H1 (cell line): ENCODE results near the gene ZNF429. TPM values are rescaled to one million over a fixed set of nuclear protein-coding genes. Genes with fewer than 3 reads are reported as not detected.
A peak's percentile ranks its signal among the peaks of the same experiment; 100 is the strongest.

Experiments
- POLR2AphosphoS5 ChIP-seq: IDR thresholded peaks from 2 replicates; pipeline ENCODE4 v1.6.1; 2011; ENCODE audit warnings: low read depth, low read length
- RAD21 ChIP-seq, 2 experiments: IDR thresholded peaks in 1 of 2; conservative IDR thresholded peaks in 1 of 2; 2 replicates each; pipeline ENCODE4 v1.6.1; 2011; ENCODE audit warnings: low read depth in 2 of 2, low read length in 2 of 2, improper control_type of control experiment in 1 of 2, inconsistent platforms in 1 of 2, mild to moderate bottlenecking in 1 of 2, moderate library complexity in 1 of 2
- RBBP5 ChIP-seq: IDR thresholded peaks from 2 replicates; pipeline ENCODE4 v1.7.1; 2012; ENCODE audit warnings: low read depth, mild to moderate bottlenecking, inconsistent platforms, low read length, moderate library complexity, borderline replicate concordance
- SIN3A ChIP-seq, 2 experiments: IDR thresholded peaks in 1 of 2; conservative IDR thresholded peaks in 1 of 2; 2 replicates each; pipeline ENCODE4 v1.6.1; 2011 to 2012; ENCODE audit warnings: low read length in 2 of 2, improper control_type of control experiment in 1 of 2, low read depth in 1 of 2, mild to moderate bottlenecking in 1 of 2
- SUZ12 ChIP-seq: fragments of 200-600 bp; sonication (generic); IDR thresholded peaks from 2 replicates; pipeline ENCODE4 v1.6.1; 2012; ENCODE audit warnings: mild to moderate bottlenecking, inconsistent platforms, low read length, moderate library complexity, mixed read lengths
- polyA plus RNA-seq, 7 experiments: library from polyadenylated mRNA; depleted of rRNA in 3 of 7; stranded (reverse) in 5 of 7; unstranded in 2 of 7; fragments of >200 nt in 5 of 7; fragments of 200-250 nt in 2 of 7; gene quantifications; 1 replicate in 5 of 7; 2 replicates in 1 of 7; 4 replicates in 1 of 7; pipeline versions ENCODE4 v1.2.1 to v1.2.3, GENCODE V29; 2011 to 2013; ENCODE audit warnings: missing spikeins in 2 of 7, mixed read lengths in 2 of 7
- total RNA-seq: library from RNA; stranded (reverse); fragmentation: NEBNext Ultra II Directional; extraction: Animal tissue kit (Norgen Biotek cat#: 25700); gene quantifications from 2 replicates; pipeline ENCODE4 v1.2.1, GENCODE V29; 2021

Gene ZNF429
- total and polyA plus RNA-seq, 2 of the 8 experiments (the other 6 are each of a cell fraction or from before 2014, with no cell fraction given): 10.9 to 15.0 TPM

DNA sequence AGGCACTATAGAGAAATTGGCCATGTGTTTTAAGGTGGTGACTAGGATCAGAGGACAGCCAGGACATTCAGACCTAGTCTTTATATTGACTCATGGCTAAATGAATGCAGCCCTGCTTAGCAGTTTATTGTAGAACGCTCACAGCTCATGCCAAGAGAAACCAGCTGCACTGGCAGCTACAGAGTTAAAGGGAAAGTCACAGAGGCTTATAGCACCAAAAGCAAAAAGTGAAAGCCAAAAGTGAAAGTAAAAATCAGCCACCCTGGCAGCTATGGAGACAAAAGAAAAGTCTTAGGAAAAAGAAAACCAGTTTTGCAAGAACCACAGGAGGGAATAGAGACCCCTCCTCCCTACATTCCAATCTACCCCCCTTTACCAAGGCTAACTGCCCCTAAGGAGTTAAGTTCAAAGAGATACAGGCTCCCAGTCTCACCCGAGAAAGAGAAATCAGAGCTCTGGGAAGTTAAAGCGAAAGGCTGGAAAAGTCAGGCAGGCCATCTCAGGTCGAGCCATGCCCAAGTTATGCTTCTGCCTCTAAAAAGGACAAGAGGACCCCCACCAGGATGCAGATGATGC, 99.0 kb downstream of the ZNF429 start (continued):
- TF ChIP-seq RBBP5 (peak; percentile 97), SUZ12 (no peak), SIN3A (conservative IDR thresholded peaks at IDR 0.05 in 1 of 2, IDR thresholded peaks at IDR 0.05 in 1 of 2; ENCODE audit: low read depth in 1 of 2, low read length in 2 of 2) (0 out of 4 replicates have a peak, but pooled peaks have one; percentile 23 to 24), RAD21 (IDR thresholded peaks at IDR 0.05 in 1 of 2, conservative IDR thresholded peaks at IDR 0.05 in 1 of 2; ENCODE audit: low read depth in 2 of 2, low read length in 2 of 2) (peak; percentile 5 to 25; a peak in 3 of 4 replicates), POLR2AphosphoS5 (no peak)

Other genes starting within 250 kb of the ZNF429 start
- gene ZNF708, start 176.2 kb upstream of the ZNF429 start, total RNA-seq: 40.0 and 41.5 TPM in 2 replicates
- 3.8 and 4.1 TPM in 2 replicates for gene ZNF708, start 176.2 kb upstream of the ZNF429 start, polyA plus RNA-seq (2011; rRNA removed)
- gene ZNF738, start 146.6 kb upstream of the ZNF429 start, total RNA-seq: 78.1 and 80.6 TPM in 2 replicates
- gene ZNF738, start 146.6 kb upstream of the ZNF429 start, polyA plus RNA-seq (2011; rRNA removed): 126 and 148 TPM in 2 replicates
- 31.0 and 32.2 TPM in 2 replicates for gene ZNF493, start 108.5 kb upstream of the ZNF429 start, total RNA-seq
- 7.5 and 9.0 TPM in 2 replicates for gene ZNF493, start 108.5 kb upstream of the ZNF429 start, polyA plus RNA-seq (2011; rRNA removed)